ENCODE measurements around the gene TESMIN. TPM values are rescaled to one million over a fixed set of nuclear protein-coding genes. Genes with fewer than 3 reads are reported as not detected.

The TESMIN gene
- total RNA-seq, 1 donor from 2014 or later: 0.56 TPM

DNA sequence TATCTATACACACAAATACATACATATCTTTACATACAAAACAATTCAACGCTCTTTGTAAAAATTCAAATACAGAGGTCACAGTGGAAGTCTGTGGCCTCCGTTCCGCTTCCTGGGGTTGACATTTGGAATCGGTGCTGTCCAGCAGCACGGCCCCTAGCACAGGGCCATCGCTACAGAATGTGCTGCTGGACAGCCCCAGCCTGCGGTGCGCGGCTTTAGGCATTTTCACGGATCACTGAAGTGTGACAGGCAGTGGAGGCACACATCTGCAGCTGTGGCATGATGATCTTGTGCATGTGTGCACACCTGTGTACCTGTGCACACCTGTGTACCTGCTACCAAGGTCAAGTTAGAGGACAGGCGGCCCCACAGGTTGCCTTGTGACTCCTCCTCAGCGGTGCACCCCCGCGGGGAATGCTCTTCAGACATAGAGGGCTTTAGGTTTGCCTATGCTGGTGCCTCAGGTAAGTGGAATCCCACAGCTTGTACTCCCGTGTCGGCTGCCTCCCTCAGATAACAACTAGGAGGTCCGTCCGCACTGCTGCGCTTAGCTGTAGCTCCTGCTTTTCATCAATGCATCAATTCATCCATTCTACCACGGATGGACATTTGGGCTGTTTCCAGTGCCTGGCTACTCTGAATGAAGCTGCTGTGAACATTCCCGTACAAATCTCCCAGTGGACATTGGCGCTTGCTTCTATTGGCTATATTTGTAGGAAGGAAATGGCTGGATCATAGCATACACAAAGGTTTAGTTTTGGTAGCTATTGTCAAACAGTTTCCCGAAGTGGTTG, 37.1 kb downstream of the TESMIN start:
- peaks cover 6% of the 10 kb centered on the region for H3K9me3 Mint-ChIP-seq (ENCODE audit: unreplicated experiment)
- H3K36me3 Mint-ChIP-seq (ENCODE audit: unreplicated experiment): peaks cover under 1% of the 10 kb centered on the region
- H3K4me1 Mint-ChIP-seq (ENCODE audit: unreplicated experiment): no peaks in the 10 kb centered on the region
- TF ChIP-seq CTCF (IDR thresholded peaks at IDR 0.05): no peak
- H3K4me3 Mint-ChIP-seq (ENCODE audit: unreplicated experiment): no peak overlapping the region
- no peak for DNase-seq (ENCODE audit: extremely low spot score, unreplicated experiment)
- peaks cover 74% of the 10 kb centered on the region for H3K27me3 Mint-ChIP-seq (ENCODE audit: unreplicated experiment)
- no peak overlapping the region for H3K27ac Mint-ChIP-seq (ENCODE audit: unreplicated experiment)

GRCh38 chr11:68711114-68711513, 40.2 kb downstream of the TESMIN start:
- Mint-ChIP-seq H3K27ac (ENCODE audit: unreplicated experiment) (no peak overlapping the region), H3K27me3 (ENCODE audit: unreplicated experiment) (peaks cover 64% of the 10 kb centered on the region), H3K4me1 (ENCODE audit: unreplicated experiment) (no peaks in the 10 kb centered on the region), H3K9me3 (ENCODE audit: unreplicated experiment) (no peaks in the 10 kb centered on the region), H3K36me3 (ENCODE audit: unreplicated experiment) (no peaks in the 10 kb centered on the region), H3K4me3 (ENCODE audit: unreplicated experiment) (no peak overlapping the region)
- DNase-seq (ENCODE audit: extremely low spot score, unreplicated experiment): no peak
- TF ChIP-seq CTCF (IDR thresholded peaks at IDR 0.05): no peak

DNA sequence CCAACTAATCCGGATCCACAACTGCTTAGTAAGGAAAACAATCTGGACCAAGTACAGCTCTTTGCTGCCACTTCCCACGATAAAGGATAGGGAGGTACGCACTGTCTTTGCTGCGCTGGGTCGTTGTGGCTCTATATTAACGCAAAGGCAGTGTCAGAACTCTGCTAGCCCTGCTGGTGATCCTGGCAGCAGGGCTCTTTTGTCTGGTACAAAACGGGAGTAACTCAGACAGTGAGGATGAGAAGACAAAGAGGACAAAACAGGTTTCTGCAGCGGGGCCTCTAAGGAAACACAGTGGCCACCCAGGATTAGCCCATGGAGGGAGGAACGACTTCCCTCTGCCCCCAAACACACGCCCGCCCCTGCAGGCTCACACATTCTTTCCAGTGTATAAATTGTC, 40.9 kb downstream of the TESMIN start:
- DNase-seq (ENCODE audit: extremely low spot score, unreplicated experiment): no peak
- Mint-ChIP-seq H3K36me3 (ENCODE audit: unreplicated experiment) (no peaks in the 10 kb centered on the region), H3K27me3 (ENCODE audit: unreplicated experiment) (peaks cover 62% of the 10 kb centered on the region), H3K9me3 (ENCODE audit: unreplicated experiment) (no peaks in the 10 kb centered on the region), H3K4me1 (ENCODE audit: unreplicated experiment) (no peaks in the 10 kb centered on the region), H3K4me3 (ENCODE audit: unreplicated experiment) (no peak overlapping the region), H3K27ac (ENCODE audit: unreplicated experiment) (no peak overlapping the region)
- no peak for TF ChIP-seq CTCF (IDR thresholded peaks at IDR 0.05)

DNA sequence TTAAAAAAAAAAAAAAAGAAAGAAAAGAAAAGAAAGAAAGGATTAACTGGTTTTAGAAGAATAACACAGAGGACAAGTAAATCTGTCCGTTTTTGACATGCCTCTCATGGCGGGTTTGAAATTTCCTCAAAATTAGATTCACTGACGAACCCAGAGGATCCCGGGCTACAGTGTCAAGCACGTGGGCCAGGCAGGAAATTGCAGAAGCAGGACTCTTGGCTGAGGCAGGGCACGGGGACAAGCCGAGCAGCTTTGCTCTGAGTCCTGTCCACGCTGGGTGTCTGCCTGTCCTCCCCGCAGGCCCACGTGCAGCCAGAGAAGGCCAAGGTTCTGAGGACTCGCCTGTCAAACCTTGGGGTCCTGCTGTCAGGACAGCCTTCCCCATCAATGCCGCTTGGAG, 42.3 kb downstream of the TESMIN start:
- H3K4me3 Mint-ChIP-seq (ENCODE audit: unreplicated experiment): no peak overlapping the region
- peaks cover 62% of the 10 kb centered on the region for H3K27me3 Mint-ChIP-seq (ENCODE audit: unreplicated experiment)
- no peak for TF ChIP-seq CTCF (IDR thresholded peaks at IDR 0.05)
- no peak for DNase-seq (ENCODE audit: extremely low spot score, unreplicated experiment)
- H3K27ac Mint-ChIP-seq (ENCODE audit: unreplicated experiment): no peak overlapping the region
- H3K9me3 Mint-ChIP-seq (ENCODE audit: unreplicated experiment): no peaks in the 10 kb centered on the region
- H3K4me1 Mint-ChIP-seq (ENCODE audit: unreplicated experiment): peaks cover 3% of the 10 kb centered on the region
- H3K36me3 Mint-ChIP-seq (ENCODE audit: unreplicated experiment): no peaks in the 10 kb centered on the region

- Mint-ChIP-seq H3K36me3 (ENCODE audit: unreplicated experiment) (no peaks in the 10 kb centered on the region), H3K4me1 (ENCODE audit: unreplicated experiment) (peaks cover 3% of the 10 kb centered on the region), H3K9me3 (ENCODE audit: unreplicated experiment) (no peaks in the 10 kb centered on the region), H3K4me3 (ENCODE audit: unreplicated experiment) (no peak overlapping the region), H3K27me3 (ENCODE audit: unreplicated experiment) (peaks cover 65% of the 10 kb centered on the region), H3K27ac (ENCODE audit: unreplicated experiment) (no peak overlapping the region)
- no peak for TF ChIP-seq CTCF (IDR thresholded peaks at IDR 0.05)
- no peak for DNase-seq (ENCODE audit: extremely low spot score, unreplicated experiment)
These were observed 43.8 kb downstream of the TESMIN start for GRCh38 chr11:68707527-68707926.
